SK-N-SH (cell line): ENCODE results near the gene BUD23.

Source experiments
- ELF1 ChIP-seq: IDR thresholded peaks from 2 replicates; pipeline ENCODE4 v1.4.0; 2012
- EP300 ChIP-seq, 2 experiments: IDR thresholded peaks; 2 replicates each; pipeline versions ENCODE4 v1.4.0 to v1.6.1; 2012; ENCODE audit warnings: borderline replicate concordance in 1 of 2, low read depth in 1 of 2, low read length in 1 of 2
- GABPA ChIP-seq: IDR thresholded peaks from 2 replicates; pipeline ENCODE4 v1.4.0; 2012; ENCODE audit warnings: low read depth, mild to moderate bottlenecking
- POLR2AphosphoS5 ChIP-seq: IDR thresholded peaks from 2 replicates; pipeline ENCODE4 v1.6.1; 2012; ENCODE audit warnings: low read depth, low read length
- YY1 ChIP-seq: IDR thresholded peaks from 2 replicates; pipeline ENCODE4 v1.4.0; 2012; ENCODE audit warnings: low read depth, mild to moderate bottlenecking
- TF ChIP-seq, protein P1 (sequence below): fragments of 200-600 bp; sonication (generic); IDR thresholded peaks from 2 replicates; pipeline ENCODE4 v1.6.1; 2017; ENCODE audit warnings: antibody characterized with exemption, mild to moderate bottlenecking, moderate library complexity
- TF ChIP-seq, protein P2 (sequence below): IDR thresholded peaks from 2 replicates; pipeline ENCODE4 v1.4.0; 2012; ENCODE audit warnings: low read depth

DNA sequence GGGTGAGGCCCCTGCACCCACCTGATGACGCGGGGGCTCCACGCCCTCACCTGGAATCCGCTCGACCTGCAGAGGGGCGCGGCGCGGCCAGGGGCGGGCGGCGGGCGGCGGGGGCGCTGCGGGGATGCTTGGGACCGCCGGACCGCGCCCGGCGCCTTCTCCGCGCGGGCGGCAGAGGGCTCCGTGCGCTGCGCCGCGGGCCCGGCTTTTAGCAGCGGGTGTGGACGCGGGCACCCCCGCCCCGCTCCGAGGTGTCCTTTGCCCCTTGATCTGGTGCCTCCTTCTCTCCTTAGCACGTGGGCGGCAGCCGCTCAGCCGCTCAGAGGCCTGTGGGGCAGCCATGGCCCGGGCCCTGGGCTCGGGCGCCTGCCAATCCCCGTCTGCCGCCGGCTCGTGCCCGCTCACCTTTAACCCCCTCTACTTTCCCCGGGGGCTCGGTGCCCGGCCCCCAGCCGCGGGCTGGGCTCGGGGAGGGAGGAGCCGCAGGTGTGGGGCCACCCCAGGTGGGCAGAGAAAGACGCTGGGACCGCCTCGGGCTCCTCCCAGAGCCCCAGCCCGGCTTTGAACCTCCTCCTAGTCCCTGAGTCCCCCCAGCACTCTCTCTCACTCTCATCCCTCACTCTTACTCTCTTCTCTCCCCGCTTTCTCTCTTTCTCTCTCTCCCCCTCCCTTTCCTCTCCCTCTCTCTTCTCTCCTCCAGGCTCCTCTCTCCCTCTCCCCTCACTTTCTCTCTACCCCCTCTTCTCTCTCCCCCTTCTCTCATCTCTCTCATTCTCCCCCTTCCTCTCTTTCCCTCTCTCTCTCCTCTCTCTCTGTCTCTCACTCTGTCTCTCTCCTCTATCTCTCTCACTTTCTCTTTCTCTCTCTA, 35.4 kb upstream of the BUD23 start:
- TF ChIP-seq, protein P1, sequence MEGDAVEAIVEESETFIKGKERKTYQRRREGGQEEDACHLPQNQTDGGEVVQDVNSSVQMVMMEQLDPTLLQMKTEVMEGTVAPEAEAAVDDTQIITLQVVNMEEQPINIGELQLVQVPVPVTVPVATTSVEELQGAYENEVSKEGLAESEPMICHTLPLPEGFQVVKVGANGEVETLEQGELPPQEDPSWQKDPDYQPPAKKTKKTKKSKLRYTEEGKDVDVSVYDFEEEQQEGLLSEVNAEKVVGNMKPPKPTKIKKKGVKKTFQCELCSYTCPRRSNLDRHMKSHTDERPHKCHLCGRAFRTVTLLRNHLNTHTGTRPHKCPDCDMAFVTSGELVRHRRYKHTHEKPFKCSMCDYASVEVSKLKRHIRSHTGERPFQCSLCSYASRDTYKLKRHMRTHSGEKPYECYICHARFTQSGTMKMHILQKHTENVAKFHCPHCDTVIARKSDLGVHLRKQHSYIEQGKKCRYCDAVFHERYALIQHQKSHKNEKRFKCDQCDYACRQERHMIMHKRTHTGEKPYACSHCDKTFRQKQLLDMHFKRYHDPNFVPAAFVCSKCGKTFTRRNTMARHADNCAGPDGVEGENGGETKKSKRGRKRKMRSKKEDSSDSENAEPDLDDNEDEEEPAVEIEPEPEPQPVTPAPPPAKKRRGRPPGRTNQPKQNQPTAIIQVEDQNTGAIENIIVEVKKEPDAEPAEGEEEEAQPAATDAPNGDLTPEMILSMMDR = peak; percentile 25
- no peak for TF ChIP-seq YY1
- TF ChIP-seq ELF1 = no peak
- TF ChIP-seq POLR2AphosphoS5 = no peak
- TF ChIP-seq, protein P2, sequence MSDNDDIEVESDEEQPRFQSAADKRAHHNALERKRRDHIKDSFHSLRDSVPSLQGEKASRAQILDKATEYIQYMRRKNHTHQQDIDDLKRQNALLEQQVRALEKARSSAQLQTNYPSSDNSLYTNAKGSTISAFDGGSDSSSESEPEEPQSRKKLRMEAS = no peak; the same call in 1 of the 2 replicates
- TF ChIP-seq GABPA = no peak
- TF ChIP-seq EP300 (IDR thresholded peaks at IDR 0.05; ENCODE audit: borderline replicate concordance in 1 of 2, low read depth in 1 of 2, low read length in 1 of 2) = no peak
